Neural progenitor cell (in vitro differentiated cells): ENCODE measurements around the gene FAM3B.

ENCODE experiments used
- EZH2 ChIP-seq: fragments of 200-600 bp; sonication (generic); IDR thresholded peaks from 2 replicates; pipeline ENCODE4 v1.6.1; 2017; ENCODE audit warnings: antibody characterized with exemption, mild to moderate bottlenecking, moderate library complexity
- EZH2phosphoT487 ChIP-seq: fragments of 200-600 bp; sonication (generic); IDR thresholded peaks from 2 replicates; pipeline ENCODE4 v1.6.1; 2017; ENCODE audit warnings: antibody characterized with exemption
- TF ChIP-seq, protein P1 (sequence below): fragments of 200-600 bp; sonication (generic); IDR thresholded peaks from 2 replicates; pipeline ENCODE4 v1.5.1; 2017; ENCODE audit warnings: antibody characterized with exemption, mild to moderate bottlenecking

DNA sequence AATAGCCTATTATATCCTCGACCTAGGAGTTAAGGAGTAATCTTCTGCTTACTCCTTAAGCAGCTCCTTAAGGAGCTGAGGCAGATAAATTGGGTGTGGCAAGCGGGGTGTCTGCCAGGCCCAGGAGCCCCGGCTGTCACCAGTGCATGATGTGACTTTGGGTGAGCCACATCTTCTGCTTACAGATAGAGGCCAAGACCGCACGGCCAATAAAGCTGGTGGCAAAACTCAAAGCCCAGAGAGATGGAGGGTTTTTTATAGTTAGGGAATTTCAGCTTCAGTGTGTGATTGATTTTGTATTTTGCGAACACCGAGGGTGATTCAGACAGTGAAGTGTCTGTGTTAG, 55.1 kb downstream of the FAM3B start:
- TF ChIP-seq, protein P1, sequence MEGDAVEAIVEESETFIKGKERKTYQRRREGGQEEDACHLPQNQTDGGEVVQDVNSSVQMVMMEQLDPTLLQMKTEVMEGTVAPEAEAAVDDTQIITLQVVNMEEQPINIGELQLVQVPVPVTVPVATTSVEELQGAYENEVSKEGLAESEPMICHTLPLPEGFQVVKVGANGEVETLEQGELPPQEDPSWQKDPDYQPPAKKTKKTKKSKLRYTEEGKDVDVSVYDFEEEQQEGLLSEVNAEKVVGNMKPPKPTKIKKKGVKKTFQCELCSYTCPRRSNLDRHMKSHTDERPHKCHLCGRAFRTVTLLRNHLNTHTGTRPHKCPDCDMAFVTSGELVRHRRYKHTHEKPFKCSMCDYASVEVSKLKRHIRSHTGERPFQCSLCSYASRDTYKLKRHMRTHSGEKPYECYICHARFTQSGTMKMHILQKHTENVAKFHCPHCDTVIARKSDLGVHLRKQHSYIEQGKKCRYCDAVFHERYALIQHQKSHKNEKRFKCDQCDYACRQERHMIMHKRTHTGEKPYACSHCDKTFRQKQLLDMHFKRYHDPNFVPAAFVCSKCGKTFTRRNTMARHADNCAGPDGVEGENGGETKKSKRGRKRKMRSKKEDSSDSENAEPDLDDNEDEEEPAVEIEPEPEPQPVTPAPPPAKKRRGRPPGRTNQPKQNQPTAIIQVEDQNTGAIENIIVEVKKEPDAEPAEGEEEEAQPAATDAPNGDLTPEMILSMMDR, result no peak
- no peak for TF ChIP-seq EZH2
- TF ChIP-seq EZH2phosphoT487, result no peak
